Memory B cell (primary cell): Measurements from ENCODE around the gene RNPEPL1.
"Not testable (repeated sequence)": the region's sequence is repeated elsewhere in the genome, so short reads cannot be mapped to it uniquely, and the experiment has no call there.

Experiments used
- ATAC-seq: fragments of 150-1000 bp; cut with Tn5 transposase; 2 replicates; pipeline ENCODE4 v1.10.0; 2021; ENCODE audit warnings: low read depth, mild to moderate bottlenecking, moderate library complexity
- DNase-seq, 2 donors: peaks; one replicate each; pipeline ENCODE4 v3.0.0; 2022; ENCODE audit warnings: low spot score in 2 of 2
- H3K27ac Mint-ChIP-seq: one replicate; pipeline ENCODE4 v1.8.0; 2022; ENCODE audit warnings: mild to moderate bottlenecking, moderate library complexity, mixed read lengths
- H3K27me3 Mint-ChIP-seq: one replicate; pipeline ENCODE4 v1.8.0; 2022; ENCODE audit warnings: mixed read lengths
- H3K36me3 Mint-ChIP-seq: one replicate; pipeline ENCODE4 v1.8.0; 2022; ENCODE audit warnings: mild to moderate bottlenecking, mixed read lengths
- H3K4me1 Mint-ChIP-seq: one replicate; pipeline ENCODE4 v1.8.0; 2022; ENCODE audit warnings: mixed read lengths
- H3K4me3 Mint-ChIP-seq: one replicate; pipeline ENCODE4 v1.8.0; 2022; ENCODE audit warnings: mild to moderate bottlenecking, moderate library complexity, mixed read lengths
- H3K9me3 Mint-ChIP-seq: one replicate; pipeline ENCODE4 v1.8.0; 2022; ENCODE audit warnings: mixed read lengths

Gene RNPEPL1

DNA sequence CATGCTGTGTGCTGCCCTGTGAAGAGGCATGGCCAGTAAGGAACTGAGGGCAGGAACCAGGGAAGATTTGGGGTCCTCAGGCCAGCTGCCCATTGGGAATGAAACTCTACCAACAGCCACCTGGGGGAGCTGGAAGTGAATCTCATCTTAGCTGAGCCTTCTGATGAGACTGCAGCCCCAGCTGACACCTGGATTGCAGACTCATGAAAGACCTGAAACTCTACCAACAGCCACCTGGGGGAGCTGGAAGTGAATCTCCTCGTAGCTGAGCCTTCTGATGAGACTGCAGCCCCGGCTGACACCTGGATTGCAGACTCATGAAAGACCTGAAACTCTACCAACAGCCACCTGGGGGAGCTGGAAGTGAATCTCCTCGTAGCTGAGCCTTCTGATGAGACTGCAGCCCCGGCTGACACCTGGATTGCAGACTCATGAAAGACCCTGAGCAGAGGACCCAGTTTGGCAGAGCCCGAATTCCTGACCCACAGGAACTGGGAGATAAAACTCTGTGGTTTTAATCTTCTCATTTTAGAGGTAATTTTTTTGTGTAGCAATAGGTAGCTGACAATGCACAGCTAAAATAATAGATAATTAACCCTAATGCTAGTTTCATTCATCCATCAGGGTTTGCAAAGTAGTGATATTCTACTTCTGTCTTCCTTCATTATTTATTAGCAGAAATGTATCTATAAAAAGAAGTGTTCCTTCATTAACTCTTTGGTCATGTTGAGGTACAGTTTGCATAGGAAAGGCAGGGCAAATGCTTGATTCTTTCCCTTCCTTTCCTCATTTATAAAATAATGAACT lies 48.8 kb downstream of the RNPEPL1 start:
- H3K27ac Mint-ChIP-seq, H3K4me3 Mint-ChIP-seq, ATAC-seq, H3K9me3 Mint-ChIP-seq, H3K4me1 Mint-ChIP-seq, DNase-seq, H3K36me3 Mint-ChIP-seq, H3K27me3 Mint-ChIP-seq: not testable (repeated sequence)

DNA sequence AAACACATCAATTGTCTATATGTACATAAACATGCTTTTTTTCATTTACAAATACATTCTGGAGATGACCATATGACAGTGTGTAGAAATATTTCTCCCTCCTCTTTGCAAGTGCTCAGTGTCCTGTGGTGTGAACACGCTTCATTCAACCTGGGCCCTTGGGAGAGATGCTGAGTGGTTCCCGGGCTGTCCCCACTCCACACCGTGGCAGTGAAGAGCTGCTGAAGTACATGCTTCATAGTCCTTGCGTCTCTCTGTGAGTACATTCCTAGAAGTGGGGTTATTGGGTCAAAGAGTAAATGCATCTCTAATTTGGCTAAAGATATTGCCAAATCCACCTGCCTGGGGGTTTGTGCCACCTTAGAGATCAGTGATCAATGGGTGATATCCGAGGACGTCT lies 50.5 kb downstream of the RNPEPL1 start:
- H3K9me3 Mint-ChIP-seq, result peaks cover 3% of the 10 kb centered on the region
- no peak overlapping the region for H3K27ac Mint-ChIP-seq
- ATAC-seq (no peak), DNase-seq (no peak)
- peaks cover 3% of the 10 kb centered on the region for H3K4me1 Mint-ChIP-seq
- no peak overlapping the region for H3K4me3 Mint-ChIP-seq
- H3K36me3 Mint-ChIP-seq, result peaks cover 7% of the 10 kb centered on the region
- H3K27me3 Mint-ChIP-seq, result peaks cover 10% of the 10 kb centered on the region

DNA sequence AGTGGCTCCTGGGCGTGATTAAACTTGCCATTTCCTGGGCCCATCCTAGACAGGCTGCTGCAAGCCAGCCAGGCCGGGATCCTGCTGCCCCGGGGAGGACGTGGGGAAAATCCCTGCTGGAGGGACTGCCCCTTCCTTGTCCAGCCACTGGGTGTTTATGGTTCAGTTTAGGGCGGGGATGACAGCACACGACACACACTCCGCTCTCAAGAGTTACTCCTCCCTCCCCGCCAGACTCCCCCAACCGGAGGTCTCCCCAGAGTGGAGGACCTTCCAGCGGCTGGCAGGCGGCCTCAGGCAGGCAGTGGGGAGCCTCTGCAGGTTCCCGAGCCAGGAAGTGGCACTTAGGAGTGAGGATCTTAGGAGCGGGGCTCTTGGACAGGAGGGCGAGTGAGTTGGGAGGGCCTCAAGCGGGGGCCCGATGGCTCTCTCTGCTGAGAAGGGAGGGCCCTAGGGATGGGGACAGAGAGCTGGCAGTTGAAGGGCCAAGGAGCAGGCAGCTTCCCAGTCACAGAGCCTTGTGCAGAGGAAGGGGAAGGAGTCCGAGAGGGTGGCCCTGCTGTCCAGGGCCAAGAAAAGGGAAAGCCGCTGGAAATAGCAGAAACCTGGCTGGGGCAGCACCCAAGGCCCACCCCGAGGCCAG lies 51.3 kb downstream of the RNPEPL1 start:
- no peak overlapping the region for H3K27ac Mint-ChIP-seq
- DNase-seq (no peak), ATAC-seq (no peak)
- H3K36me3 Mint-ChIP-seq, result peaks cover 7% of the 10 kb centered on the region
- no peak overlapping the region for H3K4me3 Mint-ChIP-seq
- H3K9me3 Mint-ChIP-seq, result peaks cover 3% of the 10 kb centered on the region
- peaks cover 13% of the 10 kb centered on the region for H3K27me3 Mint-ChIP-seq
- peaks cover 3% of the 10 kb centered on the region for H3K4me1 Mint-ChIP-seq

DNA sequence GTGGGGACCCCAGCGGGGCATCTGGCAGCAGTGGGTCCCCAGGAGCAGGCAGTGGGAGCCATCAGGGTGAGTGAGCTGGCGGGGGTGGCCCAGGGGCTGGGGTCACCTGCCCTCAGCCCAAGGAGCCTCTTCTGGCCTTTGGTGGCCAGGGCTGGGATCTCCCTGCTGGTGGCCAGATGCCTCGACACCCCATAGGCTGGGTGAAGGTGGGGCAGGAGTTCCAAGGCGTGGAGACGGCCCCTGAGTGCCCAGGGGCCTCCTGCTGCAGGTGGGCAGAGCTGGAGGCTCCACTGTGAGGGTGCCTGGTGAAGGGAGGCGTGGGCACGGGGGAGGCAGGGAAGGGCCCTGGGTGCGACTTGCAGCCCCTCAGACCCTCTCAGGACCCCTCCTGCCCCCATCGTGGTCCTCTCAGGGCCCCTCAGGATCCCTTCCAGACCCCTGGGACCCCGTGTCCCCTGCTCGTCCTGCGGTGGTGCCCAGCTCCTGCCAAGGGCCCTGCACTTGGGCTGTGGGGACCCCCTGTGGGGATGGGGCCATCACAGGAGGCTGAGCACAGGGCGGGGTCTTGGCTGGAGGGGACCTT lies 52.0 kb downstream of the RNPEPL1 start:
- Mint-ChIP-seq H3K27ac (no peak overlapping the region), H3K27me3 (peaks cover 13% of the 10 kb centered on the region), H3K4me3 (no peak overlapping the region), H3K36me3 (peaks cover 7% of the 10 kb centered on the region), H3K9me3 (peaks cover 3% of the 10 kb centered on the region), H3K4me1 (peaks cover 8% of the 10 kb centered on the region)
- ATAC-seq (no peak), DNase-seq (no peak)

DNA sequence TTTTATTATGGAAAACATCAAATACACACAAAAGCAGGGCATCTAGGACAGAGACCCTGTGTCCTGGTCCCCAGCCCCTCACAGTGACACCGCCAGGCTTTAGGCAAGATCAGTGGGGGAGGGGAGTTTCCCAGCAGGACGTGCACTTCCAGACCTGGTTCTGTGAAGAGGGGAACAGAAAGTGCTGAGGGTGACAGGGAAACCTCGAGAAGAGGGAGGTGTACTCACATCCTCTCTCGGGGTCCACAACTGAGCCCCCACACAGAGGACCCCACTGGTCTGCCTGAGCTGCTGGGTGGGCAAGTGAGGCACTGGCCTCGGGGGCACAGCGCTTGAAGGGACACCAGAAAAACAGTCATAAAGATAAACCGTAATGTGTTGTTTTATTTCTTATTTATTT lies 52.6 kb downstream of the RNPEPL1 start:
- H3K36me3 Mint-ChIP-seq, result peaks cover 7% of the 10 kb centered on the region
- no peak for DNase-seq
- peaks cover 13% of the 10 kb centered on the region for H3K27me3 Mint-ChIP-seq
- H3K4me1 Mint-ChIP-seq, result peaks cover 12% of the 10 kb centered on the region
- H3K27ac Mint-ChIP-seq, result no peak overlapping the region
- no peak overlapping the region for H3K4me3 Mint-ChIP-seq
- ATAC-seq, result no peak
- H3K9me3 Mint-ChIP-seq, result peaks cover 3% of the 10 kb centered on the region

DNA sequence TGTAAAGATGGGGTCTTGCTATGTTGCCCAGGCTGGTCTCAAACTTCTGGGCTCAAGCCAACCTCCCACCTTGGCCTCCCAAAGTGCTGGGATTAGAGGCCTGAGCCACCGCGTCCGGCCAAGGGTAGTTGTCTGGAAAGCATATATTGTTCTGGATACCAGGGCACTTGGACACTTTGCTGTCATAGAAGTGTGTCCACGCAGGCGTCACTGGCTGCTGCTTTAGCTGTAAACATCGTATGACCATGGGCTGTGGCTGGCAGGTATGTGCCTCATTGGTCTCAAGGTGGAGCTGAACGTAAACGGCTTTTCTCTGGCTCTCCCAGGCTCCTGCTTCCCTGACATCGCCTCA lies 53.8 kb downstream of the RNPEPL1 start:
- Mint-ChIP-seq H3K4me3 (peak overlapping the region; percentile 11), H3K27me3 (peaks cover 13% of the 10 kb centered on the region), H3K27ac (peak overlapping the region; percentile 38), H3K36me3 (peaks cover 7% of the 10 kb centered on the region), H3K4me1 (peaks cover 18% of the 10 kb centered on the region), H3K9me3 (peaks cover 1% of the 10 kb centered on the region)
- no peak for ATAC-seq
- DNase-seq, result no peak

DNA sequence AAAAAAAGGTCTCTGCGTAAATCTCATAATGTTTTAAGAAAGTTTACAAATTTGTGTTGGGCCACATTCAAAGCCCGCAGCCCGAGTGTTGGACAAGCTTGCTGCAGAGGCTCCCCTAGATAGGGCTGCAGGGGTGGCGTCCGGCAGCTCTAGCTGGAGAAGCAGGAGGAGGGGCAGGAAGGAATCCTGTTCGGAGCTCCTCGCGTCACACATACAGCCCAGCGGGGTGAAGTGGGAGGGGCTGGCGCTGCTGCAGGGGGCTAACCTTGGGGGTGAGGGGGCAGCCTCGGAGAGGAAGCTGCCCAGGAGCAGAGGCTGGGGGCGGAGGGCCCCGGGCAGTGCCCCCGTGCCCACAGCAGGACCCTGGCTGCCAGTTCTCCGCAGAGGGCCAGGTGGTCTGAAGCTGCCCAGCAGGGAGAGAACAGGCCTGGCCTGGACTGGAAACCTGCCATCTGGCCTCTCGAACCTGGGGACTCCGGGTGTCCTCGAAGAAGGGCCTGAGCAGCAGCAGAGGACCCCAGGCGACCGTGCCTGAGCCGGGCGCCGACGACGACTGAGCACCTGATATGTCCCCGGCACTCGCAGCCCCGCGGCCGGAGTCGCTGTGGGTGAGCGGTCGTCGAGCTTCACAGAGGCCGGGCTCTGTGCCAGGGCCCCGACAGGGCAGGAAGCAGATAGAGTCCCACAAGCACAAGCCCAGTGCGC lies 54.4 kb downstream of the RNPEPL1 start:
- ATAC-seq, result no peak
- Mint-ChIP-seq H3K4me1 (peaks cover 18% of the 10 kb centered on the region), H3K36me3 (peaks cover 7% of the 10 kb centered on the region), H3K9me3 (peaks cover 1% of the 10 kb centered on the region), H3K27me3 (peaks cover 13% of the 10 kb centered on the region), H3K27ac (no peak overlapping the region), H3K4me3 (no peak overlapping the region)
- no peak for DNase-seq

DNA sequence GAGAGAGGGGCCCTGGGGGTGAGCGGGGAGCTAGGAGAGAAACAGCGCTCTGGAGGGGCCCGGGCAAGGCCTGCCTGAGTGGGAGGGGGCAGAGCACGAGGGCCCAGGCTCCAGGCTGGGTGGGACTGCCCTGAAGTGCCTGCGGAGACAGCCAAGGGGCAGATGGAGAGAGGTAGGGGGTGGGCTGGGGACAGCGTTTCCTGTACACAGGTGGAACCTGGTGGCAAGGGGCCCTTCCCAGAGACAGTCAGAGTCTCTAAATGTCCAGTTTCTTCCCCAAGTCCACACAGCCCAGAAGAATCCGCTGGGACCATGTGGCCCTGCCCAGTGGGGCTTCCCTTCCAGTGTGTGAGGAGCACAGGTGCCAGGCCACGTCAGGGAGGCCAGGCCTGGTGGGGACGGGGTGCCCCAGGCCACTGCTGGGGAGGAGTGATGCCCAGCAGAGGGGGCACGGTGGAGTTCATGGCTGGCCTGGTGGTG lies 55.3 kb downstream of the RNPEPL1 start:
- Mint-ChIP-seq H3K27ac (no peak overlapping the region), H3K4me3 (no peak overlapping the region), H3K36me3 (peaks cover 6% of the 10 kb centered on the region), H3K27me3 (peaks cover 13% of the 10 kb centered on the region), H3K4me1 (peaks cover 18% of the 10 kb centered on the region), H3K9me3 (no peaks in the 10 kb centered on the region)
- ATAC-seq (no peak), DNase-seq (no peak)

DNA sequence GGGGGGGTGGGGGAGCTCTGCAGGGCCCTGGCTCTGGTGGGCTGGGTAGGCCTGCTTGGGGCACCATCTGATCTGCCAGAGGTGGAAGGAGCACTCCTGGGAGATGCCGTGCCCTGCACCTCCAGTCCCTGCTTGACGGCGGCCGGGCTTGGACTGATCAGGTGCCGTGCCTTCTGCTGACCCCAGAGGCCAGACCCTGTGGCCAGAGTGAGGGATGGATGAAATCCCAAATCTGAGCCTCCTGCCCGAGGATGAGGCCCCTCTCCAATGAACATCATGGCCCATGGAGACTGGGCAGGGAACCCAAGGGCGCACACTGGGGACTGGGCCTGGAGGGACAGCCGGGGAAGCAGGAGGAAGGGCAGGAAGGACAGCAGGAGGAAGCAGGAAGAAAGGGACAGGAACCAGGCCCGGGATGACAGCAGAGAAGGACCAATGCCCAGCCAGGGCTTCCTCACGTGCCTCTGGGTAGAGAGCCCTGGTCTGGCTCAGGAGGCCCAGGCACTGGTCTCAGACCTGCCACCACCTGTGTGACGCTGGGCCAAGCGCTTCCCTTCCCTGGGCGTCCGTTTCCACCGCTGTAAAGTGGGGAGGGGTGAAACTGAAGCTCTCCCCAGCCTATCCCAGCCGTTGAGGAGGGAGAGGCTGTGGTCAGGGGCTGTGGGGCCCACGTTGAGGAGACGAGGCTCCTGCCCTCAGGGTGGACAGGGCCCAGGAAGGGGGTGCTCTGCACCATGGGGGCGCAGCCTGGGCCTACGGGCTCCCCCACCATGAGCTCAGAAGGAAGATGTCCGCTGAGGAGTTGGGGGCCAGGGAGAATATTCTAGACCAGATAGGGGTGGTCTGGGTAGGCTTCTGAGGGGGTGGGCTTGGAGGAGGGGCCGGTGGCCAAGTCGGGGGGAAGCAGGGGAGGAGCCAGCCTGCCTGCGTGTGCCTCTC lies 56.0 kb downstream of the RNPEPL1 start:
- Mint-ChIP-seq H3K4me3 (peak overlapping the region; percentile 37), H3K27ac (peak overlapping the region; percentile 76), H3K36me3 (peaks cover 6% of the 10 kb centered on the region), H3K9me3 (no peaks in the 10 kb centered on the region), H3K4me1 (peaks cover 18% of the 10 kb centered on the region), H3K27me3 (peaks cover 13% of the 10 kb centered on the region)
- no peak for DNase-seq
- ATAC-seq, result no peak

DNA sequence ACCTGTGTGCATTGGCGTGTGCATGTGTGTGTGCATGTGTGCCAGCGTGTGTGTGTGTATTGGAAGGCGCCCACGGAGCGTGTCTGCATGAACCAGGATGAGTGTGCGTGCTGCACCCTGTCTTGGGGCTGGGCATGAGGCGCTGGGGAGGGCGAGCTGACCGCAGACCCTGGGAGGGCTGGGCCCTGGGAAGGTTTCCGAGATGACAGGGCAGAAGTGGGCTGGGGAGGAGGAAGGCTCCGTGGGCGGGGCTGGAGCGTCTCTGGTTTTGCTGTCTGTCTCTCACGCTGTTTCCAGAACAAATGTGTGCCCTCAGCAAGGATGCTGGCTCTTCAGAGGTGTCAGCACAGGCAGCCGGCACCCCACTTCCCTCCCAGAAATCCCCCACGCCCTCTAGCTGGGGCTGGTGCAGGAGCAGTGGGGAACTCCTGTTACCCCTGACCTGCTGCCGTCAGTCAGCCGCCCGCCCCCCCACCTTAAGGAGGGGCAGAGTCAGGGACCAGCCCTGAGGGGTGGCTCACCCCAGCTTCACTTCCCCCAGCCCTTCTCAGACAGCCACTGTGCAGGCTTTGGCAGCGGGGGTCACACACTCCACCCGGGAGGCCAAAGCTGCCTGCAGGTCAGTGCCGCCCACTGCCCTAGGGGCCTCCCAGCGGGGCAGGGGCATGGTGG lies 56.8 kb downstream of the RNPEPL1 start, which contains the start of gene GPR35:
GPR35 (plus strand) TSS at position 531 of the 672 bp plus-strand sequence. CDS start 4,473 bp downstream, outside the sequence.
- Mint-ChIP-seq H3K9me3 (no peaks in the 10 kb centered on the region), H3K36me3 (peaks cover 6% of the 10 kb centered on the region), H3K4me1 (peaks cover 18% of the 10 kb centered on the region), H3K27me3 (peaks cover 13% of the 10 kb centered on the region), H3K27ac (peak within 1 kb of the TSS; percentile 76), H3K4me3 (peak within 1 kb of the TSS; percentile 21)
- DNase-seq (peak; percentile 62 to 67), ATAC-seq (peak; percentile 87)

DNA sequence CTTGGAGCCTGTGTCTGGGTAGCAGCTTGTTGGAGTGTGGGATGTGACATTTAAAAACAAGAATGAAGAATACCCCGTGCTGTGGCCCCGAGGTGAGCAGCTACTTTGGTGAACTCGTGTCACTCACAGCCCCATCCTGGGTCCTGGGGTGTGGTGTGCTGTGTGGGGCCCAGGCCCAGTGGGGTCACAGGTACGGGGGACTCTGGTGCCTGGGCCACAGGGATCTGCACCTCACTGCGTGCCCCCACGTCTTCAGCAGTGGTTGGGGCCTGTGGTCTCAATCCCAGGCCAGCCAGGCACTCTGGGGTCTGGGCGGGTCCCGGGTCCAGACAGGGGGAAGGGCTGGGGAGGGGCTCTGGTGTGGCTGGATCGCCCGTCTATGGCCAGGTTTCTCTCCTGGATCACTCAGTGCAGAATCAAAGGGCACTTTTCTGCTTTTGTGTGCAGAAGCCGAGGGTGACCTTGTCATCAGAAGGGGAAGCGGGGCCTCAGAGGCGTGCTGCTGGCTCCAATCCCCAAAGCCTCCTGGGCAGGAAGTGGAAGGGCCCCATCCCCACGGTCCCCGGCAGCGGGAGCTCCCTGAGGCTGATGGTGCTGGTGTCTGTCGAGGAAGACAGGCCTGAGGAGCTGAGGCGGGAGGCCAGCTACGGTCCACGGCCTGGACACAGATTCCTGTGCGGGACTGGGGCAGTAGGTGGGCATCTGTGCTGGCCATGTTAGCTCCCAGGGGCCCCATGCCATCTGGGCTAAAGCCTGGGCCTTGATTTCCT lies 58.4 kb downstream of the RNPEPL1 start:
- Mint-ChIP-seq H3K9me3 (no peaks in the 10 kb centered on the region), H3K36me3 (peaks cover 4% of the 10 kb centered on the region), H3K4me1 (peaks cover 15% of the 10 kb centered on the region), H3K27me3 (peaks cover 11% of the 10 kb centered on the region), H3K27ac (peak overlapping the region; percentile 47), H3K4me3 (no peak overlapping the region)
- DNase-seq, result no peak
- ATAC-seq, result peak; percentile 21
